Activated CD8-positive, alpha-beta memory T cell treated with anti-CD3 and anti-CD28 coated beads, Interleukin-2, amount 50 U/mL, for 24 hours (primary cell): ENCODE data around the gene TMBIM4.
"Not testable (repeated sequence)": the region's sequence is repeated elsewhere in the genome, so short reads cannot be mapped to it uniquely, and the experiment has no call there.

ENCODE experiments used
- DNase-seq: peaks from one replicate; pipeline ENCODE4 v3.0.0-alpha.2; 2020; ENCODE audit errors: extremely low read depth

The TMBIM4 gene

DNA sequence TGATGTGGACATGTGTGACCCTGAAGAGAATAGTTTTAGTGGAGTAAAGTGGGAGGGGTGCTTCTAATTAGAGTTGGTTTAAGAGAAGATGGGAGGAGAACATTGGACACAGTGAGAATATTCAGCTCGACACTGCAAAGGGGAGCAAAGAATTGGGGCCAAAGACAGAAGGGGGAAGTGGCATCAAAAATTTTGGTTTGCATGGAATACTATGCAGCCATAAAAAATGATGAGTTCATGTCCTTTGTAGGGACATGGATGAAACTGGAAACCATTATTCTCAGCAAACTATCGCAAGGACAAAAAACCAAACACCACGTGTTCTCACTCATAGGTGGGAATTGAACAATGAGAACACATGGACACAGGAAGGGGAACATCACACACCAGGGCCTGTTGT, 15.0 kb upstream of the TMBIM4 start:
- DNase-seq, result not testable (repeated sequence)

DNA sequence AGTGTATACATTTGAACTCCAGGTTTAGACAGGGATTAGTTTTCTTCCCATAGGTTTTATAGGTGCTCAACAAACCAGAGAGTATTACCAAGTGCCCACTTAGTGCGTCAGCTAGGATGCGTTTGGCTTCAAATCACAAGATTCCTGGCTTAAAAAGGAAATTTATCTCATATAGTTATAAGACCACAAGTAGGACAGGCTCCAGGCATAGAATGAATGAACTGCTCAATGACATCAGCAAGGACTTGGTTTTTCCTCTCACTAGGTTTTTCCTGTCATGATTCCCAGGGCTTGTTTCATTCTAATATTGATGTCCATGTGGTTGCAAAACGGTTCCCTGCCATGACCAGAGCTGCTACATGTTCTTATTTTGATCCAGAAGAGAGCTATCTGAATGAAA, 13.2 kb upstream of the TMBIM4 start:
- no peak for DNase-seq

DNA sequence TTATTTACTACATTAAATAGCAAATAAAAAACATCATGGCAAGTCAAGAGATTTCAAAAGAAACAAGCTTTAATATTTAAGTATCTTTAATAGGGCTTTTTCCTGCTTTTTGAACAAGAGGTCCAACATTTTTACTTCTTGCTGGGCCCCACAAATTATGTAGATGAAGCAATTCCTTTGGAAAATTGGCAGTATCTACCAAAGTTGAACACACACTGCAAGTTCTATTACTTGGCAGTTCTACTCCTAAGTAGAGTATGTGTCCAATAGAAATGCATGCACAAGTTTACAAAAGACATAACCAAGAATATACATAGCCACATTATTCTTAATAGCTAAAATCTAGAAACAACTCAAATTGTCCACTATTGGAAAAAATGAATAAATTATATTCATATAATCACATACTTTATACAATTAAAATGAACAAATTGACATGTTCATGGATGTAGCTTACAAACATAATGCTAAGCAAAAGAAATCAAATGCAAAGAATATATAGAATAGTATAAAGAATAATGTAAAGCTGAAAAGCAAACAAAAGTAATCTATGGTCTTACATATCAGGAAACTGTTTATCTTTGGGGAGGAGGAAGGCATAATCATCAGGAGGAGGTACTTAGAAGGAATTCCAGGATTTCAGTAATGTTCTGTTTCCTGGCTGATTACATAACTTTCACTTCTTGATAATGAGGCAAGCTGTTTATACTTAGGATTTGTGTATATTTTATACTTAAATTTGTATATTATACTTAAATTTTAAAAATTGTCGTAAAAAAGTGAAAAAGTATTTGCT, 6.5 kb upstream of the TMBIM4 start:
- DNase-seq, result no peak

DNA sequence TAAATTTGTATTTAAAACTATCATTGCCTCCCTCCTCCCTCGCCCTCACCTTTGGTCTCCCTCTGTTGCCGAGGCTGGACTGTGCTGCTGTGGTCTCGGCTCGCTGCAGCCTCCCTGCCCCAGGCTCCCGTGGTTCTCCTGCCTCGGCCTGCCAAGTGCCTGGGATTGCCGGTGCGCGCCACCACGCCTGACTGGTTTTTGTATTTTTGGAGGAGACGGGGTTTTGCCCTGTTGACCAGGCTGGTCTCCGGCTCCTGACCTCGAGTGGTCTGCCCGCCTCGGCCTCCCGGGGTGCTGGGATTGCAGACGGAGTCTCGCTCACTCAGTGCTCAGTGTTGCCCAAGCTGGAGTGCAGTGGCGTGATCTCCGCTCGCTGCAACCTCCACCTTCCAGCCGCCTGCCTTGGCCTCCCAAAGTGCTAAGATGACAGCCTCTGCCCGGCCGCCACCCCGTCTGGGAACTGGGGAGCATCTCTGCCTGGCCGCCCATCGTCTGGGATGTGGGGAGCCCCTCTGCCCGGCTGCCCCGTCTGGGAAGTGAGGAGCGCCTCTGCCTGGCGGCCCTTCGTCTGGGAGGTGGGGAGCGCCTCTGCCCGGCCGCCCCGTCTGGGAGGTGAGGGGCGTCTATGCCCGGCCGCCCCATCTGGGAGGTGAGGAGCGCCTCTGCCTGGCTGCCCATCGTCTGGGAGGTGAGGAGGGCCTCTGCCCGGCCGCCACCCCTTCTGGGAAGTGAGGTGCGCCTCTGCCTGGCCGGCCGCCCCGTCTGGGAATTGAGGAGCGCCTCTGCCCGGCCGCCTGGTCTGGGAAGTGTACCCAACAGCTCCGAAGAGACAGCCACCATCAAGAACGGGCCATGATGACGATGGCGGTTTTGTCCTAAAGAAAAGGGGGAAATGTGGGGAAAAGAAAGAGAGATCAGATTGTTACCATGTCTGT, 4.9 kb upstream of the TMBIM4 start:
- not testable (repeated sequence) for DNase-seq

DNA sequence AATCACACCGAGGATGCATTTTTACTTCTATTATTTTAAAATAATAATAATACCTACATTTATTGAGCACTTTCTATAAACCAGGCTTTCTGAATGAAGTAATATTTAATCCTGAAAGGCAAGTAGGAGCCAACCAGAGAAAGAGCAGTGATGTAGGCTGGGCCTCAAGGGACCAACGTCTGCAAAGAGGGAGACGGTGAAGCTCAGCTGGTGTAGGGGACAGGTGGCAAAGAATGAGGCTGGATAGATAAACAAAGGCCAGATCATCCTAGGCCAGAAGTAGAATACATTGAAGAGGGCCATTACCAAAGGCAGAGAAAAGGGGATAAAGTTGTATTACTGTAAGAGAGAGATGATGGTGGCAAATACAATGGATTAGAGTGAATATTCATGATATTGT, 810 bp upstream of the TMBIM4 start:
- no peak for DNase-seq

DNA sequence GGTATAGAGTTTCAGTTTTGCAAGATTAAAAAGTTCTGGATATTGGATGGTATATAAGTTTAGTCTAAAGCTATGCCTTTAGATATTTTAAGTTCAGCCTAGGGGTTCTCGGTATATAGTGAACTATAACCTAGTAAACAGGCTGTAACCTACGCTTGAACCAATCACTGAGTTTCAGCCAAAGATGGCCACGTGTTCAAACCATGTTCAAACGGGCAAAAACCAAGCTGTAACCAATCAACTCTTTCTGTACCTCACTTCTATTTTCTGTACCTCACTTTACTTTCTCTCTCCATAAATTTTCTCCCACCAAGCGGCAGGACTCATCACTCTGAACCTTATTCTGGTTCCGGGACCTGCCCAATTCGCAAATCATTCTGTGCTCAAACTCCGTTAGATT, 1.4 kb downstream of the TMBIM4 start:
- no peak for DNase-seq

DNA sequence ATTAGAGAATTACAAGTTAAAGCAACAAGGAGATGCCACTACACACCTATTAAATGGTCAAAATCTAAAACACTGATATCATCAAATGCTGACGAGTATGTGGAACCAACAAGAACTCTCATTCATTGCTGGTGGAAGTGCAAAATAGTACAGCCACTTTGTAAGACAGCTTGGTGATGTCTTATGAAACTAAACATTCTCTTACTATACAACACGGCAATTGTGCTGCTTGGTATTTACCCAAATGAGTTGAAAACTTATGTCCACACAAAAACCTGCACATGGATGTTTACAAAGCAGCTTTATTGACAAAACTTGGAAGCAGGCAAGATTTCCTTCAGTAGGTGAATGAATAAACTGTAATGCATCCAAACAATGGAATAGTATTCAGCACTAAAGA, 3.2 kb downstream of the TMBIM4 start:
- DNase-seq, result no peak

DNA sequence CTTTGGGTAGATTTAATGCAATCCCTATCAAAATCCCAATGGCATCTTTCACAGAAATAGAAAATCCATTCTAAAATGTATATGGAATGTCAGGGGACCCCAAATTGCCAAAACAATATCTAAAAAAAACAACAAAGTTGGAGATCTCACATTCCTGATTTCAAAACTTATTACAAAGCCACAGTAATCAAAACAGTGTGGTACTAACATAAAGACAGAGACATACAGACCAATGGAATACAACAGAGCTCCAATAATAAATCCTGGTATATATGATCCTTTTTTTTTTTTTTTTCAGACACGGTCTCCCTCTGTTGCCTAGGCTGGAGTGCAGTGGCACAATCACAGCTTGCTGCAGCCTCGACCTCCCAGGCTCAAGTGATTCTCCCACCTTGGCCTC, 4.7 kb downstream of the TMBIM4 start:
- DNase-seq, result no peak

DNA sequence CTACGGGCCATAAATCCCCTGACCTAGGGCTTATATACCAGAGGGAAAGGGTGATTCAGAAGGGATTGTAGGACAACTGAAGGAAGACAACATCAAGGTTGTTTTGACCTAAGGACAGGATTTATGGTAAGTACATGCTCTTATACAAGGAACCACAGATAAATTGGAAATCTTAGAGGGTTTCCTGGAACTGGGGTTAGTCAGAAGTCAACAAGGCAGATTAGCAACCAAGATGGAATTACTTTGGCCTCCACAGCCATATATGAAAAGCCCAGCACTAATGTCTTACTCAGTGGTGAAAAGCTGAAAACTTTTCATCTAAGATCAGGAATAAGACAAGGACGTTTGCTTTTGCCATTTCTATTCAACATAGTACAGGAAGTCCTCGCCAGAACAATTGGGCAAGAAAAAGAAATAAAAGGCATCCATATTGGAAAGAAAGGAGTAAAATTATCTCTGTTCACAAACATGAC, 5.4 kb downstream of the TMBIM4 start:
- DNase-seq, result no peak

DNA sequence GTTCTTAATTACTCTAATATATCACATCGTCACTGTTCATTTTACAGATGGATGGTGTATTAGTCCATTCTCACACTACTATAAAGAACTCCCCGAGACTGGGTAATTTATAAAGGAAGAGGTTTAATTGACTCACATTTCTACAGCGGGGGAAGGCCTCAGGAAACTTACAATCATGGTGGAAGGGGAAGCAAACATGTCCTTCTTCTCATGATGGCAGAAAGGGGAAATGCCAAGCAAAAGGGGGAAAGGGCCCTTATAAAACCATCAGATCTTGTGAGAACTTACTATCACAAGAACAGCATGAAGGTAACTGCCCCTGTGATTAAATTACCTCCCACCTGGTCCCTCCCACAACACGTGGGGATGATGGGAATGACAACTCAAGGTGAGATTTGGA, 6.5 kb downstream of the TMBIM4 start:
- DNase-seq, result no peak

DNA sequence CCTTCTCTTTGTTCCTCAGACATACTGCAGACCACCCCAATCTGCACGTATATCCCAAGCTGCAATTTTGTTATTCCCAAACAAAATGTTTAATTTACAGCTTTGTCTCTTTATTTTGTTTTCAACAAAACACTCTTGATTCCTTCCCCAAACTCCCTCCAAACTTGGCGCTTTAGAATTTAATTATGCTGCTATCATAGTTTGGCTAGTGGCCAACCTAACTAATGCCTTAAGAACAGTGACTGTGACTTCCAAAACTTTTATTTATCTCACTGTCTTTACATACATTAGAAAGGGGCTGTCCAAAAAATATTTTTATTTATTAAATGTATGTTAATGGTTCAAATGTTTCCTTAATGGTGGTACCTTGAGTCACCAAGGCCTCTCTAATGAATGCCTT, 7.1 kb downstream of the TMBIM4 start:
- DNase-seq, result no peak

DNA sequence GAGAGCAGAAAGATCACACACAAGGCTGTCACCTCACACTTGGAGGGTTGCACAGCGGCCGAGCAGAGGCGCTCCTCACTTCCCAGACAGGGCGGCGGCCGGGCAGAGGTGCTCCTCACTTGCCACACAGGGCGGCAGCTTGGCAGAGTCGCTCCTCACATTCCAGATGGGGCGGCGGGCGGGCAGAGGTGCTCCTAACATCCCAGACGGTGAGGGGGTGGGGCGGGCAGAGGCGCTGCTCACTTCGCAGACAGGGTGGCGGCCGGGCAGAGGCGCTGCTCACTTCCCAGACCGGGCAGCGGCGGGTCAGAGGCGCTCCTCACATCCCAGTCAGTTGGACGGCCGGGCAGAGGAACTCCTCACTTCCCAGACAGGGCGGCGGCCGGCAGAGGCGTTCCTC, 9.1 kb downstream of the TMBIM4 start:
- DNase-seq, result no peak

DNA sequence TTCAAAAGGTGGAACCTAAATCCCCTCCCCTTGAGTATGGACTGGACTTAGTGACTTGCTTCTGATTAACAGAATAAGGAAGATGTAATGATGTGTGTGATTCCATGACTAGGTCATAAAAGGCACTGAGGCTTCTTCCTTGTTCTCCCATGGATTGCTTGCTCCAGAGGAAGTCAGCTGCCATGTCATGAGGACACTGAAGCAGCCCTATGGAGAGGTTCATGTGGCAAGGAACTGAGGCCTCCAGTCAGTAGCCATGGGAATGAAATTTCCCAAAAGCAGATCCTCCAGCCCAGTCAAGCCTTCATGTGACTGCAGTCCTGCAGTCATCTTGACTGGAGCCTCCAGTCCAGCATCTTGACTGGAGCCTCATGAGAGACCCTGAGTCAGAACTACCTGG, 10.7 kb downstream of the TMBIM4 start:
- DNase-seq, result no peak

DNA sequence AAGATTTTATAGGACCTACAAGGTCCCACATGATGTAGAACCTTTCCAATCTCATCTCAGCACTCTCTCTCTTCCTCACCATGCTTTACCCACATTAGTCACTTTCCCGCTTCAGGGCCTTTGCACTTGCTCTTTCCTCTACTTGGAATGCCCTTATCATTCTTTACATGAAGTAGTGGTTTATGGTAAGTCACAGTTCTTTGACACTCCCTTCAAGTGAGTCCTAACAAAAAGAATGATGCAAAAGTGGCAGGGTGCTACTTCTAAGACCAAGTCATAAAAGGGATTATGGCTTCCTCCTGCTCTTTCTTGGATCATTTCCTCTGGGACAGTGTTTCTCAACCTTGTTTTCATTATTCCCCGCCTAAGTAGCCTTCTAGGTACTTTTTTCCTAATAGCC, 13.1 kb downstream of the TMBIM4 start:
- DNase-seq, result no peak

DNA sequence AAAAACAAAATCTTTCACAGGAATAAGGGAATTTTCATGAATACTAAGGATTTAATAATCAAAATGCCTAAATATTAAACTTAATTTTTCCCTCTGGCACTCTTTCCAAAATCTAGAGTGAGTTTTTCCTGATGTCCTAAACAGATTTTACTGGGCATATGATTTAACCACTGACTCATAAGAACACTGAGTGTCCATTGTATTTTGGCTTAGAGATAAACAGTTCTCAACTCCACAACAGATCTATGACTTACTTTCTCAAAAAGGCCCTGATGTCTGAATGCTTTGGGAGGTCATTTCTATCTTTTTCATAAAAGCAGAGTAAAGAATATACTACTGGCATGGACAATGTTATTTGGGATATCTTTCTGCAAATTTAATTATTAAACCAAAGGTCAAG, 15.0 kb downstream of the TMBIM4 start:
- DNase-seq, result no peak

DNA sequence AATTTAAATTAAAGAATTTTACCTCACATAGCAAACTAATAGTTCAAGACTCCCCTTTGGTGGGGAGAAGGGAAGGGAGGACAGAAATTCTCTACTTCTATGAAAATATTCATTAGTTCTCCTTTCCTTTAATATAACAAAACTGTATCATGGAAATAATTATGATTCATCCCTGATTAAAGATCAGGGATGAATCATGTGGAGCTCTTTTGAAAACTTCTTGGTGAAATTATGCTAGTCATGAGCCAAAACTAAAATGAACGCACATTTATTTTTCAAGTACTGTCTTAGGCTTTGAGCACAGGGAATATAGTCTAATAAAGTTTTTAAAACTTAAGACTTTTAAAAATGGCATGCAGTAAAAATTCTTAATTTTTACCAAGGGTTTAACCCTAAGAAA, 17.1 kb downstream of the TMBIM4 start:
- no peak for DNase-seq

DNA sequence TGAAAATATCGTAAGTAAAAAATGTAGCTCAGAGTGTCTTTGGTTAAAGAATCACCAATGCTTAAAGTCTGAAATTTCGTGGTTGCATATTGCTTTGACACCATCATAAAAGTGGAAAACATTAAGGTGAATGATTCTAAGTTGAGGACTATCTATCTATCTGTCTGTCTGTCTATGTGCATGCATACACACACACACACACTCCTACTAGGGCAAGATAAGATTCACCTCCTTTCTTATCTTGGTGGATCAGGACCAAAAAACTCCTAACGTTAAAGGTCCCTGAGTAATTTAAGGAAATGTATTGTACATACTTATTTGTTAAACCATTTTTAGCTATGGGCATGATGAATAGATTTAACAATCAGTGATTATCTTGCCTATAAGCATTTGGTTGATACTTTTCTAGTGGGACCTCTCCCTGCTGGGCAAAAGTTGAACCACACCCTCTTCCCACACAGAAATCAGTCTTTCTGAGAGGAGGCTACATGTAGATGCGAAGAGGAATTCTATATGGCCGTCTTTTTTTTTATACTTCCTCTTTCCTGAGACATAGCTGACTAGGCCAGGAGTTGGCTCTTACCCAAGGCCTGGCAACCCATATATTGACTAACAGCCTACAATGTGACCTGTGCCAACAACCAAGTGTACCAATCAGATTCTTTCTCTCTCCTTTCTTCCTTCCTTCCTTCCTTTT, 19.9 kb downstream of the TMBIM4 start:
- DNase-seq, result no peak

DNA sequence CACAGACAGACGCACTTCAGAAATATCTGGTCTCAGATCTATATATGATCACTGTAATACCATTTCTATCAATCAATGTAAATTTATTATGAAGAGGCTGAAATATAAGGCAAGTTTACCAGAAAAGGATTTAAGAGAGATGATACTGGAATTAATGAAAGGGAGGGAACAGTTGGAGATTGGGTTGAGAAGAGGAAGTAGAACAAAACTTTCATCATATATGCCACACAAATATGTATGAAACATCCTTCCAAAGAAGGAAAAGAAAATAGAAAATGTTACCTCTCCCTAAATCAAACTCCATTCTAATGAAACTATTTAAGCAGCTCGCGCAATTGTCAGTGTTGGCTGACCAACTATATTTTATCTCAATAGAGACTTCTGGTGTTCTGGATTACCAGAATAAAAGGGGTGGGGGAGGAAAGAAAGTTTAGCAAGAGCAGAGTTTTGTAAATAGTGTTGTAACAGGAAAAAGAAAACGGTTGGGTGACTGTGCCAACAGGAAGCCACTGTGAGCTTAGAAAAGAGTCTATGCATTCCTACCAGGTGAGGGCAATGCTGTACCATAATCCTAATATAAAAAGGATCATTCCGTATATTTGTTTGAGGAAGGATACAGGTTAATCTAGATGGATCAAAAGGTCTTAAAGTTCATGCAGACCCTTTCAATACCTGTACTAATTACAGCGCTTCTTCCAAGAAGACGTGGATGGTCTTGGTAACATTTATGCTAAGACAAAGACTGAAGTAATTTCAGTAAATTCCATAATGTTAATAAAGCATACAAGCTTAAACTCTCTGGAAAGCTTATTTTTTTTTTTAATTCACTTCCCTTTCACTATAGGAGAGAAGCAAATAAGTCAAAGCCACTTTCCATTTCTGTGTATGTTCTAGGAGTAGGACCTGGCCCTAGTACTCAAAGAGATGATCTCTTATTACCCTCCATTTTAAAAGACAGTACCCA, 24.7 kb downstream of the TMBIM4 start:
- no peak for DNase-seq

DNA sequence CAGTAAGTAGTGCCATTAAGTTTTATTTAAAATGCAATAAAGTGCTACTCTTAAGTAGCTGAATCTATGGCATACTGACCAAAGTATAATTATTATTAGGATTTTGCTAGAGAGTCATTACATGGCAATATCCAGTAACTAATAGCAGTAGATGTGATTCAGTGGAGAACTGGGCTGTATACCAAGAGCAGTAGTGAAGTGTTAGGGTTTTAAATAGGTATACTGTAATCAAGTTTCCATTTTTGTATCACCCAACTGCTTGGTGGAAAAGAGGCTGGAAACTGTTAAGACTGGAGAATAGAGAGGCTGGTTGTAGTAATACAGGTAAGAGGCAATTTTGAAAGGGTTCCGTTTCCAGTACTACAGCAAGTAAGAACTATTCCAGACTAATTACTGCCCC, 25.9 kb downstream of the TMBIM4 start:
- no peak for DNase-seq

DNA sequence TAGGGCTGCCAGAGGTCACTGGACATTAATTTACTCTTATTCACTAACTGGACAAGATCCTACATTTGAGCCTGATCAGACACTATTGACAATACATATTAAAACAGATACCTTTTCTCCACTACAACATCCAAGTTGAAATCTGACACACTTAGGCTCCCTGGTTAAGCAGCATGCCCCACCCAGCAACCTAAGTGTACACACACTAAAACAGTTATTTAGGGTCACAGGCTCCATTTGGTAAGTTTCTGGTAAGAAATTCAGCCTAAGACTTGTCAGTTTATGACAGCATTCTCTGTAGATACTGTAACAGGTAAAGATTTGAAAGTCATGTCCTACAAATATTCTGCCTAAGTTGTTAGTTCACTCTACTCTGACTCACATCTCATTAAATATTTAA, 27.0 kb downstream of the TMBIM4 start:
- no peak for DNase-seq

DNA sequence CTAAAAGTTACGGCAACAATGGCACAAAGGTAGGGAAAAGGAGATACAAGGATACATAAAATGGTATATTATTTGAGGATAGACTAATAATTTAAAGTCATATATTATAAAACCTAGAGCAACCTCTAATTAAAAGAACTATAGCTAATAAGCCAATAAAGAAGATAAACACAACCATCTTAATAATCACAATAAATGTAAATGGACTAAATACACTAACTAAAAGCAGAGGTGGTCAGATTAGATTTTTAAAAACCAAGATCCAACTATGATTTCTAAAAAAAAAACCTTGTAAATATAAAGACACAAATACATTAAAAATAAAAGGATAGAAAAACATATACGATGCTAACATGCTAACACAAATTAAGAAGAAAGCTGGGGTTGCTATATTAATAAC, 28.5 kb downstream of the TMBIM4 start:
- no peak for DNase-seq
